ENCODE results near the gene TPRG1L.

Gene TPRG1L

DNA sequence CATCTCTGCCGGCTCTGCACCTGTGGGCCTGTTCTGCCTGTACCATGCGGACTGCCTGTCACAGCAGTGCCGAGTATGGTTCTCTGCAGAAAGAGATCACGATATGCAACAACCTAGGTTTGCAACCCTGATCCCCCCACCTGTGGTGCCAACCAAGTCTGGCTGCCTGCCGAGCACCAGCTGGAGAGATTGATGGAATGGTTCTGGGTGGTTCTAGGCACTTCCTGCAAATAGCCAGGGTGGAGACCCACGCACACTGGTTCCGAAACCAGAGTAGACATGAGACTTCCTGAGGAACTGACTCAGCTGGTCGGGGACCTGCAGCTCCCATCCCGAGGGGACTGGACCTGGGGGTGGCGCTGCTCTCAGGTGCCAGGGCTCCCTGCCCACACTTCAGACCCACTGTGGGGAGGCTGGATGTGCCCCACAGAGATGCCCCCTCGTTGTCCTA, 5.4 kb downstream of the TPRG1L start:
- no peak for DNase-seq

DNA sequence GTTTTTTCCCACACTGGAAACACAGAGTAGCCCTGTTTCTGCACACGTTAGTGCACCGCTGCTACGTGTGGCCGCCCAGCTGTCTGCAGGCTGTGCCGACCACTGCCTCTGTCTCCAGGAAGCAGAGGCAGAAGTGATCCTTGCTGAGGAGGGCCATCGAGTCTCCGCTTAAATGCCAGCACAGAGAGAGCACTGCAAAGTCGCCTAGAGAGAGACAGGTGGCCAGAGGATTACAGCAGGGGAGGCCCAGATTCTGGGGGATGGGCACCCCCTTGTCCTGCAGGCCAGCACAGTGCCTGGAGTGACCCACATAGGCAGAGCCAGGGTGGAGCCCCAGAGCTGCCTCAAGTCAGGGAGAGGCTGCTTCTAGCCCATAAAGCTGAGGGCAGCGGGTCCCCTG, 6.1 kb downstream of the TPRG1L start:
- DNase-seq: no peak

DNA sequence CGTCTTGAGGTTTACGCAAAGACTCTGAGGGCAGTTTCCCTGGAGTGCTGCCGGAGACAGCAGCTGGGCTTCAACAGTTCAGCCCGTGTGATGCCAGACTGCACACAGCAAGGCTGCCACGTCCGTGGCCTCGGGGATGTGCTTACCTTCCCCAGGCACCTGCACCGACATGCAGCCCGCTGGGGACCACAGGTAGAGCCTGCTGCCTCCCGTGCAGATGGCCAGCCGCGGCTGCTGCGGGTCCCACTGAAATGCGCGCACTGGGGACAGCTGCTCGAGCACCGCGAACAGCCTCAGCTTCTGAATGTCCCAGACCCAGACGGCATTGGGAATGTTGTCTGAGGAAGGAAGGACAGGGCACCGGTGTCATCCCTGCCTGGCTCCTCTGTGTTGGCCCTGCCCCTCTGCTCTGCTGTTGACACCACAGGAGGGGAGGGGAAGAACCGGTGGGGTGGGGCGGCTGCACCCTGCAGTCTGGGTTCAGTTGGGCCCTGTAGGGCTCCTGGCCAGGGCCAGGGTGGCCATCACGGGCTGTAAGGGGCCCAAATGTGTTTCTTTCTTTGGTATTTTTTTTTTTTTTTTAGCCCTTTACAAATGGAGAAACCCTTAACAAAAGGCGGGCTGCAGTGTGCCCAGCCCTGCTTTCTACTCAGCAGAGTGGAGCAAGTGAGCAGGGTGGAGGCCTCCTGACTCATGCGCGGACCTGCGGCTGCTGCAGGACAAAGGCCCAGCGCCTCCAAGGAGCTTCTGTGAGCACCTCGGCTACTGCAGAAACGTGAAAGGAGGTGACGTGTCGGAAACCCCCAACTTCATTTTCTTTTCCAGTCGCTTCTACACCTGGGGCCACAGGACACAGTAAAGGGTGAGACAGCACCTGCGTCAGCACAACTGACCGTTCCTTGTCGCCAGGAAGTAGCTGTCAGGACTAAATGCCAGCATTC, 6.8 kb downstream of the TPRG1L start:
- DNase-seq: no peak

DNA sequence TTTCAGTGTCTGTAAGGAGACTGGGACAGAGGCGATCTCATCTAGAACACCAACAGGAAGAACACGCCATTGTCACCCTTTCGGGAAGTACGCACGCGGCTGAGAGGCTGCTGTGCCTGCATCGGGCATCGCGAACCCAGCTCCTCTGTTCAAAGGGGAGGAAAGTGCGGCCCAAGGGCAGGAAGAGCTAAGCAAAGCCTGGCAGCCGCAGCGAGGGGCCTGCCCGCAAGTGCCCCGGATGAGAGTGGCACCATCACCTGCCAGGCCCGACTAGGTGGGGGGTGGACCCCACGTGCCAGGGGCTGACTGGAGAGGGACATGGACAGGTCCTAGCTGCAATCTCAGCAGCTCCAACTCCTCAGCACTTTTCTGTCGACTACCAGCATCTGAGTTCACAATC, 7.5 kb downstream of the TPRG1L start:
- no peak for DNase-seq

DNA sequence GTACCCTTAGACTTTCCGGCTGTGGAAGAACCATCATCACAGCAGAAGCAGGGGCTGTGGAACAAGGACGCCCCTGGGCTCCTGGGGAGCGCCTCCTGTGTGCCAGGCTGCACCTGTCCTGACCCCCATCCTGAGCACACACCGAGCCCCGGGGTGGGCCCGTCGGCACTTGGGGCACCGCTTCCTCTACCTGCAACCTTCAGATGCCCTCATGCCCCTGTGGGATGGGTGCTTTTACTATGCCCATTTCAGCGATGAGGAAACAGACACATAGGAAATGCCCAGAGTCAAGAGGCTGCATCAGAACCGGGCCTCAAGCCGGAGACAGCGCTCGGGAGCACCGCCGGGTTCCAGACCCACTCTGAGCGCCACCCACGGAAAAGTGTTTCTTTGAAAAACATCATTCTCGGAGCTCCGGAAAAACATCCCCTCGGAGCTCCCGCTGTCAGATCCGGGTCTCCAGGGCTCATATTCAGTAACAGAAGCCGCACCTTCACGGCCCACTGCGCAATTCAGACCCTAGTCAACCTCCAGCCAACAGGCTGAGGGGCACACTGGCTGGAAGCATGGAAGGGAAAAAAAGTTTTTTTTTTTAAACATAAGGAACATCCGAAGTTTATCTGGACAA, 8.0 kb downstream of the TPRG1L start:
- DNase-seq: no peak

DNA sequence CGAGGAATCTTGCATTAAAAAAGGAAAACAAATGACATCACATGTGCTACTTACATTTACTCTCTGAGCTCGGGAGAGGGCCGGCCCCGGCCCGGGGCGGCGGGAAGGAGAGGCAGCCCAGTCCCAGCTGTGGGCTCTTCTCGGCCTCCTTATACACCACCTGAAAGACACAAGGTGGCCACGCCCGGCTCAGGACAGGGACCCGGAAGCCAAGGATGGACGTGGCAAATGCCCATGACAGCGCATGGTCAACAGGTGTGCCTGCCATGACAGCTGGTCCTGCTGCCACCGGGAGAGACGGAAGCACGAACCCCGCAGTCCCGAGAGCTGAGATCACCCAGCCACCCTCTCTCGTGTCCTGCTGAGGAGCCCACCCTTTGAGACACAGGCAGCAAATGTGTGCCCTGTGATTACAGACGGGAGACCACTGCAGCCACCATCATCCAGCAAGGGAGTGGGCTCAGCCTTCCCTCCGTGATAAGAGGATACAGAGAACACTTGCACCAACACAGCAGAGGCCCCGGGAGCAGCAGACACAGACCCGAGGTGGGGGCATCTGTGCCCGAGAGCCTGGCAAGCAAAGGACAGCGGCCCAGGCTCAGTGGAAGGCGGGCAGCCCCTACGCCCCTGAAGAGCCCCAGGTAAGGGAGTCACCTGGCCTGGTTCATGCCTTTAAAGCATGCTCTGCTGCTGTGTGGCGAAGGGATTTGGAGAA, 8.7 kb downstream of the TPRG1L start:
- DNase-seq: no peak

DNA sequence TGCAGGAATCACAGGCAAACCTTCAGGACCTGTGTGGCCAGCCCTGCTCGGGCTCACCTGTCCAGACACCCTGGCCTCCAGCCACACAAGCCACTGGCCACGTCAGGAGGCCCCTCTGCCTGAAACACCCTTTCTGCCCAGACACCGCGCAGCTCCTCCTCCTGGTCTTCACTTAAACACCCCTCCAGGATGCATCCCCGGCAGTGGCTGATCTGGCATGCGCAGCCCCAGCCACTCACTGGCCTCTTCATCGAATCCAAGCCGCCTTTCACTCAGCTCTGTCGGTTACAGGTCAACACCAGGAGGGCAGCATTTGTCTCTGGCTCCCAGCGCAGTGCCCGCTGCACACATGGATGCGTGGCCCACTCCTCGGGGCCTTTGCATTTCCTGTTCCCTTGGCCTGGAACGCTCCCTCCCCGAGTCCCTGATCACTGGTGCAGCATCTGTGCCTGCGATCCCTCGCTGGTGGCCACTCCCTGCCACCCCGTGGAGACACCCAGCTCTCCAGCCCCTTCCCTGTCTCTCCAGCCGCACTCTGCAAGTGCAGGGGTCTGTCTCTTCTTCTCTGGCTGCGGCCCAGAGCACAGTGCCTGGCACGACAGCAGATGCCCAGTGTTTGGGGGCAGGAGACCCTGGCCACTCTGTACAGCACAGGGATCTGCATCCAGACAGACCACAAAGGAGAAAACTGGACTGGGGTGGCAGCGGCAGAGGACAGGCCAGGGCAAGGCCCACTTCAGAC, 9.4 kb downstream of the TPRG1L start:
- DNase-seq: no peak

DNA sequence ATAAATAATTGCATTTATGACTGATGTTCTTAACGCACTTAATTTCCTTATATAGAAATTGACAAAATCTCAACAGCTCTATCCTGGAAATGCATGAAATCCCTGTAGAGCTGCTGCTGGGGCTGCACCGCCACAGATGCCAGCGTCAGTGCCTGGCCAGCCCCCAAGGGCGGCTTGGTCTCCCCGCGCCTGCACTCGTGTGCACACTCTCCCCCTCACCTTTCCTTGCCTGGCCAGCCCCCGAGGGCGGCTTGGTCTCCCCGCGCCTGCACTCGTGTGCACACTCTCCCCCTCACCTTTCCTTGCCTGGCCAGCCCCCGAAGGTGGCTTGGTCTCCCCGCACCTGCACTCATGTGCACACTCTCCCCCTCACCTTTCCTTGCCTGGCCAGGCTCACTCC, 11.3 kb downstream of the TPRG1L start:
- no peak for DNase-seq

DNA sequence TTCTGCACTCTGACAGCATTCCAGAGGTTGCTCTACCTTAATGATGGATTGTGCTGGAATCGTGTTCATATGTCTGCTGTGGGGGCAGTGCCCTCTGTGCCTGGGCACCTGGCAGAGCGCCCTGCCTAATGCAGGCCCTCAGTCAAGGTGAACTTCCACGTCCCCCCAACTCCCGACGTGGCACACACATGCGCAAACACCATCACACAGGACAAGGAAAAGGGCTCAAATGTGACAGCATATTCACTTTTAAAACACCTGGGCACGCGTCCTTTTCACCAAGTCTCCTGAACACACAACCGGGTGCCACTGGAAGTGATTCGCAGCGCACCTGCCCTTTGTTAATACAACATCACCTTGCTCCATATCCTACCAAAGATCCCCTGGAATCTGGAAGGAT, 11.7 kb downstream of the TPRG1L start:
- no peak for DNase-seq

DNA sequence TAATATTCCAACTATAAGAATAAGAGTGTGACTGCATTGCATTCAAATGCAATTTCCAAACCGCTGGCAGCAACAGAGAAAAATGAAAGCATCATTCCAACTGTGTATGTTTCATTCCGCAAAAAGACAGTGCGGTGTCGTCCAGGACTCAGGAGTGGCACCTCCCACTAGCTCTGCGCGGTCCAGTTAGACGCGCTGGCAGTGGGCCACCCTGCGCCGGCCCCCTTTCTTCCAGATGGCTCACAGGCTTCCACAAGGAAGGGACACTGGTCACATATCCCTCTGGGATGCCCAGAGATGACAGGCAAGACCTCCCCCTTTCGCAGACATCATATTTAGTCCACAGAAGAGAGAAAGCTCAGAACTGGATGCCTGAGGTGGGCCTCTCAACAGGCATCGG, 13.2 kb downstream of the TPRG1L start:
- no peak for DNase-seq

DNA sequence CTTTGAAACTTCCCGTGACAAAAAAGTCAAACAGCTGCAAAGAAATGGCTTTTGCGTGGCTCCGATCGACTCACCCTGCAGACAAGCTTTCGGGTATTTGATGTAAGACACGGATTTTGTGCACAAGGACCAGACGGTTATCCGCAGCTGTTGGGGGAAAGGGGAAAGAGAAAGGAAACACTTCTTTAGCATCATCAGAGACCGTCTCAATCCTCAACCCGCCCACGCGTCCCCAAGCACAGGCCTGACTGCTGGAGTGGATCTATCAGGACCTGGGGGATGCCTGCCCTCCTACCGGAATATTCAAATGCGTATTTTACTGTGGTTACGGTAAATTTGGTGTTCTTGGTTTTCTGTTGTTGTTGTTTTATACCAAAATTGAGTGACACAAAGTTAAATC, 13.9 kb downstream of the TPRG1L start:
- no peak for DNase-seq

DNA sequence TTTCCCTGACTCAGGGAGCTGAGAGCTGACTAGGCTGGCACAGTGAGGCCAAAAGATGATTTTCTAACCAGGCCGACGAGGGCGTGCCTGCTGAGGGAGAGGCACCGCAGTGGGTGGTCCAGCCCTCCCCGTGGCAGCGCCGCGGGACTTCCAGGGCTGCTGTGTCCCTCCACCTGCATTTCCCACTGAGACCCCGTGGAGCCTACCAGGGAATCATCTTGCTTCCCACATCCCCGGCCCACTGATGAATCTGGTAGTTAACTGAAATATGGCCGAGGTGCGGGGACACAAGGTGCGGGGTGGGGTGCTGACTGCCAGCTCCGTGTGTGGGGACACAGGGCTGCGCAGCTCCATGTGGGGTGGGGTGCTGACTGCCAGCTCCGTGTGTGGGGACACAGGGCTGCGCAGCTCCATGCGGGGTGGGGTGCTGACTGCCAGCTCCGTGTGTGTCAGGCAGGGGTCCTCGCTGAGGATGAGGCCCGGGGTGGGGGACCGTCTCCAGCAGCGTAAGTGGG, 14.6 kb downstream of the TPRG1L start:
- DNase-seq: no peak

DNA sequence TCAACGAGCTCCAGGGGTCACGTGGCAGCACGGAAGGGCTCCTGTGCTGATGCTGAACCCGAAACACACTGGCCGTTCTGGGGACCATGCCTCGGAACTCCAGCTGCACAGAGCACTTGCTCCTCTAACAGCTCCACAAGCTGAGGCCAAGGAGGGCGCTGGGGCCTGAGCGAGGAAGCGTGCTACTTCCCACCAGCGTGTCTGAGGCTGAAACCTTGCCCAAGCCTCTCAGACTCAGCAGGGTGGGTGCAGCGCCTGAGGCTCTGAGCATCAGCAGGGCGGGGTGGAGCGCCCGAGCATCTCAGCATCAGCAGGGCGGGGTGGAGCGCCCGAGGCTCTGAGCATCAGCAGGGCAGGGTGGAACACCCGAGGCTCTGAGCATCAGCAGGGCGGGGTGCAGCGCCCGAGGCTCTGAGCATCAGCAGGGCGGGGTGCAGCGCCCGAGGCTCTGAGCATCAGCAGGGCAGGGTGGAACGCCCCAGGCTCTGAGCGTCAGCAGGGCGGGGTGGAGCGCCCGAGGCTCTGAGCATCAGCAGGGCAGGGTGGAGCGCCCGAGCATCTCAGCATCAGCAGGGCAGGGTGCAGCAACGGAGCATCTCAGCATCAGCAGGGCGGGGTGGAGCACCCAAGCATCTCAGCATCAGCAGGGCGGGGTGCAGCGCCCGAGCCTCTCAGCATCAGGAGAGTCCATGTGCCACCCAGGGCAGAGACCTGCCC, 15.5 kb downstream of the TPRG1L start:
- no peak for DNase-seq

DNA sequence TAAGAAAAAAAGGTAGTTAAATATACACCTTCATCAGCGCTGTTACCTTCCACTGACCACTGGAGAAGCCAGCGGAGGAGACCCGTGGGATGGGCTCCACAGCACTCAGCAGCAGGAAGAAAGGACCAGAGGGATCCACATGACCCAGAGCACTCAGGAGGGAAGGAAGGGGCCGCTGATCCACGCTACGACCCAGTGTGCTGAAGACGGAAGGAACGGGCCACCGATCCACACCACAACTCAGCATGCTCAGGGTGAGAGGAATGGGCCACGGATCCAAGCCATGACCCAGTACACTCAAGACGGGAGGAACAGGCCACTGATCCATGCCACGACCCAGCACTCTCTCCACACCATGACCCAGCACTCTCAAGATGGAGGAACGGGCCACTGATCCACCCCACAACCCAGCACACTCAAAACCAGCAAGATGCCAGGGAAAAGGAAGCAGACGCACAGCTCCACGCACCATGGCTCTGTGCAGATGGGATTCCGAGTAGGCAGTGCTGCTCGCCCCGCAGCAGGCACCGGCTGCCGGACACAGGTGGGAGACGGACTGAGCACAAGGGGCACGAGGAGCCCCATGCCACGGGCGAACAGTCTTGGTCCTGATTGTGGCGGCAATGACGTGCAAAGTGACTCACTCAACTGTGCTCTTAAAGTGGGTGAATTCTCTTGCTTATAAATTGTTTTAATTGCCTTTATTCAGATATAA, 16.4 kb downstream of the TPRG1L start:
- no peak for DNase-seq

DNA sequence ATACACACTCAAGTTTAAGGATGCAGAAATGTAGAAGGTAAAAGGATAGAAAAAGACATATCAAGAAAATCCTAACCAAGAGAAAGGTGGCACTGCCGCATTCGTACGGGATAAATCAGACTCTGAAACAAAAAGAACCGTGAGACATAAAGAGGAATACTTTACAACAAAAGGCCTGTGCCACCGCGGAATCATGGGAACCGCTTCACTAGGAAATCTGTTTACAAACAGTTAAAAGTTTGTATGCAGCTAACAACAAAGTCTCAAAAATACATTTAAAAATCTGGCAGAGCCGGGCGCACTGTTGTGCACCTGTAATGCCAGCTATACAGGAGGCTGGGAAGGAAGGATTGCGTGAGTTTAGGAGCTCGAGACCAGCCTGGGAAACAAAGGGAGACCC, 17.0 kb downstream of the TPRG1L start:
- no peak for DNase-seq

DNA sequence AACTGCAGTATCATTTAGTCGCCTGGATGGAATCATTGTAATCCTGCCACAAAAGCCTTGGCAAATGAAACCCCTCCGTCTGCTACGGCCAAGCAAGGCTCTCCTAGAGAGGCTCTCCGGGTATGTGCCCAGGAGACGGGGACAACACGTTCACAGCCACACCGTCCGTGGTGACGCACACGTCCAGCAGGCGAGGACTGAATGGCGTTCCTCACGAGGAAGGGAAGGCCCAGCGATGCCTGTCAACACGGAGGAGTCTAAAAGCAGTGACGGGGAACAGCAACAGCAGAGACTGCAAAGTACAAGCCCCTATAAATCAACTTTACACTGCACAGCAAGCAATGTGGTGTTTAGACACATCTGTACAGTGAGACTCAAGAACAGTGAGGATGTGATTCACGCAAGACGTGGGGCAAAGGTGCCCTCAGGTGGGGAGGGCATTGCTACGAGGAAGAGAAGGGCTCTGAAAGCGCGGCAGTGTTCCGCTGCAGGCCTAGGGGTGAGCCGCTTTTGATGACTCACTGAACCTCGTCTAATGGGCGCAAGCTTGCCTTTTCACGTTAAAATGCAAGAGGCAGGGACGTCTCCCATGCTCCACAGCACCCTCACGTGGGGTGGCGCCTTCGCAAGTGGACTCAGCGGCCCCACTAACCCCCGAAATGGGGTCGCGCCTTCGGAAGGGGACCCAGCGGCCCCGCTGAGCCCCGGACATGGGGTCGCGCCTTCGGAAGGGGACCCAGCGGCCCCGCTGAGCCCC, 18.3 kb downstream of the TPRG1L start:
- no peak for DNase-seq

DNA sequence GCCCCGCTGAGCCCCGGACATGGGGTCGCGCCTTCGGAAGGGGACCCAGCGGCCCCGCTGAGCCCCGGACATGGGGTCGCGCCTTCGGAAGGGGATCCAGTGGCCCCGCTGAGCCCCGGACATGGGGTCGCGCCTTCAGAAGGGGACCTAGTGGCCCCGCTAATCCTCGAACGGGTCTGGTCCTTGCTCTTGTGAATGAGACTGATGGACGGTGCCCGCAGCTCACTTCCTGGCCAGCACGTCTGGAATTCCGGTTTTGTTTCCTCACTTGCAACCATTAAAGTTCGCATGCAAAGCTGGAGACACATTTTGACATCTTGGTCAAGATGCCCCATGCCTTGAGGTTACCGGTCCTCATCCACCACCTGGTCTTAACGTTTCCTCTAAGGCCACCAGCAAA, 19.5 kb downstream of the TPRG1L start:
- no peak for DNase-seq

DNA sequence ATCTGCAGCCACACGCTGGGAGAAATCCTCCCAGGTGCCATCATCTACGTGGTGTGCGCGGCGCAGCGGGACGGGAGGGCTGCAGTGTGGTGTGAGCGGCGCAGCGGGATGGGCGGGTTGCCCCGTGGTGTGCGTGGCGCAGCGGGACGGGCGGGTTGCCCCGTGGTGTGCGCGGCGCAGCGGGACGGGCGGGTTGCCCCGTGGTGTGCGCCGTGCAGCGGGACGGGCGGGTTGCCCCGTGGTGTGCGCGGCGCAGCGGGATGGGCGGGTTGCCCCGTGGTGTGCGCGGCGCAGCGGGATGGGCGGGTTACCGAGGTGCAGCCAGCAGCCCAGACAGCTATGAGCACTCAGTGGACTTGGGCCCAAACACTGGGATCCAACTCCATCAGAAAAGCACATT, 20.4 kb downstream of the TPRG1L start:
- DNase-seq: no peak

DNA sequence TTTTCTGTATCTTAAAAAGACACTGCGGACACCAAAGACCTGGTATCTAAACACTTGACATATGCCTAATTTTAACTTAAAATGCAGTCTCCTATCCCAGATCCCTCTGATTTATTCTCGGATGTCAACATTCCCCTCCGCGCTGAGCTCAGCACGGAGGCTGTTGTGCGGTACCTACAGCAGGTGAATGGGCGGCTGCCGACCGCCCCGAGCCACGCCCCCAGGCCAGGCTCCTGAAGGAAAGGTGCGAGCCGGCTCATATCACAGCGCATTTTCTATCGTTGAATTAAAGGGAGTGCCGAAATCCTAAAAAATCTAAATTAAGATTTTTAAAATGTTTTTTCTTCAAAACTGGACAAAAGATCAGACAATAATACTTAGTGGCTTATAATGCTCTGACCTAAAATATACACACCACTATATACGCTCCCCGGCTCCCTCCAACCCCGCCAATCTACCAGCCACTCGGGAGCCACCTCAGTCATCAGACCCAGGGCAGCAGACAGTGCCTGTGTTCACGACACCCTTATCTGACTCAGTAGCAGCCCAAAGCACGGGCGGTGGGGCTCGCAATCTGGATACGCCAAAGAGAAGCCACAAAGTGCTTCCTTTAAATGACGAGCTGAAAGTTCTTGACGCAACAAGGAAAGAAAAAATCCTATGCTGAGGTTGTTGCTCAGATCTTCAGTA, 21.0 kb downstream of the TPRG1L start:
- DNase-seq: no peak

DNA sequence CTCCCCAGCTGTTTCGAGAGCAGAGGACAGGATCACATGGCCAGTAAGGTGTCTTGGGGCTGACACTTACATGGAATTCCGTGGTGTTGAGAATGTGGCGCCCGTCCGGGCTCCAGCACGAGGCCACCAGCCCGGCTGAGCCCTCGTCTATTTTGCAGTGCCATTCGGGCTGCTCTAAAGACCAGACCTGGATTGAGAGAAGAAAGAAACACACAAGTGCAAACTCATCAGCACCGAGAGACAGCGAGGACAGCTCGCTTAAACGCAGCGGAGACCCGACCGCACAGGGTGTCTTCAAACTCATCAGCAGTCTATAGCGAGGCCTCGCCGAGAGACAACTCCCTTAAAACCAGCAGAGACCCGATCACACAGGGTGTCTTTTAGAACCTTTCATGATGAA, 21.8 kb downstream of the TPRG1L start:
- no peak for DNase-seq

All from NCI-H2081 (cell line).